T-helper 1 cell (primary cell): ENCODE results near the gene RETN.

Source experiments
- DNase-seq, 5 donors: peaks; one replicate each; pipeline ENCODE4 v3.0.0-alpha.2; 2012 to 2020
- total RNA-seq, 4 donors: gene quantifications; one replicate each; lab custom pipeline; 2026; lab: John Stamatoyannopoulos, UW

RETN gene, protein sequence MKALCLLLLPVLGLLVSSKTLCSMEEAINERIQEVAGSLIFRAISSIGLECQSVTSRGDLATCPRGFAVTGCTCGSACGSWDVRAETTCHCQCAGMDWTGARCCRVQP
- total RNA-seq = 0 reads per million in 4 donors

GRCh38 chr19:7668842-7669241 is at the start of gene RETN:
RETN (plus strand) TSS chr19:7669049; CDS start chr19:7669327, 278 bp downstream.
- no peak for DNase-seq

GRCh38 chr19:7619671-7620441 is 49.0 kb upstream of the RETN start:
- DNase-seq = no peak

DNA sequence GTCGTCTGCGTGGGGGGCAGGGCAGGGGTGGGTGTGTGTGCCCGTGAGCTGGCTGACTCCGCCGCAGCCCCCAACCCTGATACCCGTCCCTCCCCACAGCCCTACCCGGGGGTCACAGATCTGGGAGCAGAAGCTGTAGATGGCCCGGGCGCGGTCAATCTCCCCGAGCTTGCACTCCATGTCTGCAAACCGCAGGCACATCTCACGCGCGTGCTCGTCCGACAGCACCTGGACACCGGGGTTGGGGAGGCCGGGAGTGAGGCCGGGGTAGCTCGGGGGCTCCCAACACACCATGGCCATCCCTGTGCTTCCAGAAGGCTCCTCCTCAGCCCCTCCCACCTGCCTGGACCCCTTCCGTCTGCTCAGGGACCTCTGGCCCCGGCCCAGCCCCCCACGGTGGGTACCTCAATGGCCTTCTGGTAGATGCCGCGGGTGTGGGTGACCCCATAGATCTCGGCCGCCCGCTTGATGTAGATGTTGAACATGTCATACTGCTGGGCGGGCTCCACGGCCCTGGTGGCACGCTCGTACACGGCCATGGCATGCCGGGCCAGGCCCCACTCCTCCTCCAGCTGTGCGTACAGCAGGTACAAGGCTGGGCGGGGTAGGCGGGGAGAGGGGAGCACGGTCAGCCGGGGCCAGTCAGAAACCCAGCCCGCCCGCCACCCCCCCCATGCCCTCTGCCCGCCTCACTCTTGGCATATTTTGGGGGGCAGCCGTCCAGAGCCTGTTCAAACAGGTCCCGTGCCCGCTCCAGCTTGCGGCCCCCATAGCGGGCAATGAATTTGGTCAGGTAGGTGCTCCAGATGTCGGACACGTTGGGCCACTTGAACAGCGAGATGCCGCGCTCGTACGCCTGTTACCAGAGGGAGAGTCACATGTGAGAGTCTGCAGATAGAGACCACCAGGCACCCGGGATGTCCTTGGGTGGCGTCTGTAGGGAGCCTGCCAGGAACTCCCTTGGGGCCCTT is 48.1 kb upstream of the RETN start:
- DNase-seq = no peak

DNA sequence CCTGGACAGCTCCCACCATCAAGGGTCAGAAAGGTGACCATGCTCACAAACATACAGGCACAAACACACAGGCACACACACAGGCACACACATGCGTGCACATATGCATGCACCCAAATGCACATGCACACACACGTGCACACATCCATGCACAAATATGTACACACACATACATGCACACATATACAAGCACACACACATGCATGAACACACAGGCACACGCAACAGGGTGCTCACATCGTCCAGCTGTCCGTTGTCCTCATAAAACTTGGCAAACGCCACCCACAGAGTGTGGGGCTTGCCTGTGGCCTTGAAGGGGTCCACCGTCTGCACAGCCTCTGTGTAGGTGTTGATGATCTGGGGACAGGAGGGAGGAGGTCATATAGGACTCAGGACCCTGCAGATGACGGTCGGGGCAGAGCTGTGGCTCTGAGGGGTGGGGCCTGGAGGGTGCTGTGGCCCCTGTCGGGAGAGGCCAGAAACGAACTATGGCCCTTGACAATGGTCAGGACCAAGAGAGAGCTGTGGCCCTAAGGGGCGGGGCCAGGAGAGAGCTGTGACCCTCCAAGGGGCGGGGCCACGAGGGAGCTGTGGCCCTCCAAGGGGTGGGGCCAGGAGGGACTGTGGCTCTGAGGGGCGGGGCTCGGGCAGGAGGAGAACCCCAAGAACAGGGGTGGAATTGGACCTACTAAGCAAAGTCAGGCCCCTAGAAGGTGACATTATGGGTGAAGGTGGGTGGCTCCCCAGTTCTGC is 45.7 kb upstream of the RETN start:
- no peak for DNase-seq

DNA sequence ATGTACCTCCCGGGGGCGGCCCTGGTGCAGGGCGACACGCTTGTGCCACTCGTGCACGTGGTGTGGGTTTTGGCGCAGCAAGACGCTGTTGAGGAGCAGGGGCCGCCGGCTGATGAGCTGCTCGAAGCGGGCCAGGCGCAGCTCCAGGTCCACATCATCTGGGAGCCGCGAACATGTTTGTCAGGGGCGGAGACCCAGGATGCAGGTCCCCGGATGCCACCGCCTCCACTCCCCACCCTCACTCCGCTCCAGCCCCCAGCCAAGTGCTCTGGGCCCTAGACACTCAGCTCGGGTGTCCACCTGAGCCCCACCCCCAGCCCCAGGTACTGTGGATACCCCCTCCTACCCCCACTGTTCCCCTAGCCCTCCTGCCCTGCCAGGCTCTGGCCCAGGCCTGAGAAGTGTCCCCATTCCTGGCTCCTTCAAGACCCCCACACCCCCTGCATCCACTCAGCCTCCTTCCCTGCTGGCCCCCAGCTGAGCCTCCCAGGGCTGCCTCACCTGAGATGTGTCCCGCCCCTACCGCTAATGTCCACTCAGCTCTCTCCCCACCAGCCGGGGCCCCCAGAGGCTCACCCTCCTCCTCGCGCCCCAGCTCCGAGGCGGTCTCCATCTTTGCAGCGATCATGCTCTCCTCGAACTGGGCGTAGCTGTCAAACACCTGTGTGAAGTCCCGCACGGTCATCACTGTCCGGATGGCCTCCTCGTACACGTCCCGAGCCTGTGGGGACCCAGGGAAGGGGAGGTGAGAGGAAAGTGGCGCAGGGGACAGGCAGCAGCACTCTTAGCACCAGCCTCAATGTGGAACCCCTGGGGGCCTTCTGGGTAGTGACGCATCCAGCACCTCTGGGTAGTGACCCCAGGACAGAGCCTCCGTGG is 44.9 kb upstream of the RETN start:
- DNase-seq = no peak

DNA sequence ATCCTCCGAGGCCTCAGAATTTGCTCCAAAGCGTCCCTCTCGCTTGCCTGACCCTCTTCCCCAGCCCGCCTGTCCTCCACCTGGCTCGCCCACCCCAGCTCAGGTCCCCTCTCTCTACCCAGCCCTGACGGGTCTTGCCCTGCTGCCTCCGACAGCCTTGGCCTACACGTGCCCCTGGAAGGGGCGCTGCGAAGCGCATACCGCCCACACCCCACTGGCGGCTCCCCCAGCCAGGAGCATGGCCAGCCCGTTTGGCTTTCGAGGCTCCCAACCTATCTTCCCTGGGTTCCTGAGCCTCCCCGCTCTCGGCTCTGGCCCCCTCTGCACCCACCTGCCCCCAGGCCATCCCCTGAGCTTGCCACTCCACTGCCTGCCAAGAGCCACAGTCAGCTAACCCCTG is 44.0 kb upstream of the RETN start:
- no peak for DNase-seq

- no peak for DNase-seq
Observed at GRCh38 chr19:7625763-7626372, 43.0 kb upstream of the RETN start.

- no peak for DNase-seq
Observed at GRCh38 chr19:7627166-7627565, 41.7 kb upstream of the RETN start.

DNA sequence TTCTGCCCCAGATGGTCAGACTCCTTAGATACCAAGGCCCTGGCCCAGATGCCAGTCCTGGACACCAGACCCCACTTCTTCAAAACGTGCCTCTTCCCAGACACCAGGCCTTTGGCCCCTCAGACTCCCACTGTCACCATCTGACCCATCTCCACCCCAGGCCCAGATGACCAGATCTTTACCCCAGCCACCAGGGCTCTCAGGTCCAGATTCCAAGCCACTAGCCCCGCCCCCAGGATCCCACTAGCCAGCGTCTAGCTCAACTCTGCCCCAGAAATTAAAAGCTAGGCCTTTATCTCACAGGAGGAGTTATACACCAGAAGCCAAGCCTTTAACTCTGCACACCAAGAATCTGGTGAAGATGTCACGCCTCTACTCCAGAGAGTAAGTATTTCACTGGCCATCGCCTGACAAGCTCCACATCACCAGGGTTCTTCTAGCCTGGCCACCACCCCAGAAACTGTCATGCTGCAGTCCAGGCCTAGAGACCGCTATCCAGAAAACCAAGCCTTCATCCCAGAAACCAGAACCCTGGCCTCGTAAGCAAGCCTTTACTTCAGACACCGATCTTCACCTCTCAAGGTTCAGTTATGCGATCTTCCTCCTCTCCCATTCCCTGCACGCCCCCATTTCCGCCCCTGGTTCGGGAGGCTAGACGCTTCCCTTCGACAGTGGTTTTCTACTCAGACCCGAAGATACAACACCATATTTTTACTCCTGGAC is 40.1 kb upstream of the RETN start:
- DNase-seq = no peak

GRCh38 chr19:7629347-7630054 is 39.3 kb upstream of the RETN start, which contains the start of the genes PET100 and XAB2:
PET100 (plus strand) TSS chr19:7629793; CDS start chr19:7629834, 41 bp downstream.
XAB2 (minus strand) TSS chr19:7629545; CDS start chr19:7629527, 18 bp downstream.
- peak; percentile 88 to 98 (median 94) for DNase-seq

- DNase-seq = no peak
Observed at GRCh38 chr19:7631577-7631976, 37.3 kb upstream of the RETN start.

DNA sequence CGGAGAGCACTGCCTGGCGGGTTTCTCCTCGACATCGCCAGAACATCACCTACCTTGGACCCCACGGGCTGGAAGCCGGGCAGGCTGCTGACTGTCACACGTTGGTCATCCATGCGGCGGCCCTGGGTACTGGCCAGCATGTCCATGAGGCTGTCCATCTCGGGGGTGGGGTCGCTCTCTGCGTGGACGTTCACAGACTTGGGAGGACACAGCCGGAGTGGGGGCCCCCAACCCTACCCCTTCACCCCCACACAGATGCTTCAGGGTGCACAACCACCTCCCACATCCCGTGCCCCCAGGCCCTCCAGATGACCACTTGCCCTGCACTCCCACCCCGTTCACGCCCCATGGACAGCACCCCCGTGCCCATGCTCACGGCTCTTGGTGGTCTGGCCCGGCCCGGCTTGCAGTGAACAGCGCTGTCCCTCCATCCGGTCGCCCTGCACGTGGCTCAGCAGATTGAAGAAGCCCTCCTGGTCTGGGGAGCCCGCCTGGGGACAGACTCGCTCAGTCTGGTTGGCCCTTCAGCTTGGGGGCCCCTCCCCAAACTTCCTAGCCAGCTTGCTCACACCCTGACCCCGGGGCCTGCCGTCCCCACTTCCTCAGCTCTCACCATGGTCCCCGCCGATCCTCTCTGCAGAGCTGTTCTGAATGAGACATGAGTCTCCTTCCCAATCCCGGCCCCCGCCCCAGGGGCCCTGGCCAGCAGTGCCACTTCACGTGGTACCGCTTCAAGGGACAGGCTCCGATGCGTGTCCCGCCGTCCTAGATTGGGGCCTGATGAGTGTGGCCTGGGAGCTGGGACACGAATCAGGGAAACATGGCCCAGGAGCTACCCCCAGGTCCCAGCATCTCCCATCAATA is 36.3 kb upstream of the RETN start:
- DNase-seq = no peak

- DNase-seq = no peak
Observed at GRCh38 chr19:7633698-7634097, 35.2 kb upstream of the RETN start, which contains the start of gene PCP2. PCP2 (minus strand) TSS chr19:7633719; CDS start chr19:7633457, 262 bp downstream.

DNA sequence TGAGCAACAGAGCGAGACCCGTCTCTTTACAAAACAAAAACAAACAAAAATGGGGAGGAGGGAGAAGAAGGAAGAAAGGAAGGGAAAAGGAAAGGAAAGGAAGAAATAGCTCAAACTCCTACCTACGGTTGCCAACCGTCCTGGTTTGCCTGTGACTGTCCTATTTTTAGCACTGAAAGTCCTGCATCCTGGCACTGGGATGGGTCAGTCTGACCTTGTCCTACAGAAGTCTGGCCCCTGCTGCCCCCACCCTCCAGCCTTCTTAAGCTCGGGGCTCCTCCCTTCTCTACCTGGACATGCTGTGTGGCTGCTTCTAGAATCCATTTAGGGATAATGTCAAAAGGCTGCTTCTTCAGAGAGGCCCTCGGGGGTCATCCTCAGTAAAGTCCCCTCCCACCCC is 33.2 kb upstream of the RETN start:
- DNase-seq = no peak

DNA sequence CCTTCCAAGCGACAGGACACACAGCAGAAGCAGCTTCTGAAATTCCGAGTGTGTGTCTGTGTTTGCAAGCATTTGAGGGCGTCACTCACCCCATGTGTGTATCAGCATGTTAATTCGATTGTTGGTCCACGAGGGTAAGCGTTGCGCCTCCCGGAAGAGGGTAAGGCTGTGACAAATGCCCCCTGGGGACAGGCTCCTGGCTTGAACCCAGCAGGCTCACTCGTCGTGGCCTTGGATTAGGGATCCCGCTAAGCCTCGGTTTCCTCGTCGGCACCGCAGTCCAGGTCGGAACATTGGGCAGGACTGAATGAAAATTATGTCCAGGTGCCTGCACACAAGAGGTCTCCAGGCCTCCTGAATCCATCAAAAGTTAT is 32.5 kb upstream of the RETN start:
- DNase-seq = no peak

- DNase-seq = peak; percentile 86 to 95 (median 92)
Observed at GRCh38 chr19:7636691-7637373, 32.0 kb upstream of the RETN start, which contains the start of gene STXBP2. STXBP2 (plus strand) TSS chr19:7637110; CDS start chr19:7637150, 40 bp downstream.

DNA sequence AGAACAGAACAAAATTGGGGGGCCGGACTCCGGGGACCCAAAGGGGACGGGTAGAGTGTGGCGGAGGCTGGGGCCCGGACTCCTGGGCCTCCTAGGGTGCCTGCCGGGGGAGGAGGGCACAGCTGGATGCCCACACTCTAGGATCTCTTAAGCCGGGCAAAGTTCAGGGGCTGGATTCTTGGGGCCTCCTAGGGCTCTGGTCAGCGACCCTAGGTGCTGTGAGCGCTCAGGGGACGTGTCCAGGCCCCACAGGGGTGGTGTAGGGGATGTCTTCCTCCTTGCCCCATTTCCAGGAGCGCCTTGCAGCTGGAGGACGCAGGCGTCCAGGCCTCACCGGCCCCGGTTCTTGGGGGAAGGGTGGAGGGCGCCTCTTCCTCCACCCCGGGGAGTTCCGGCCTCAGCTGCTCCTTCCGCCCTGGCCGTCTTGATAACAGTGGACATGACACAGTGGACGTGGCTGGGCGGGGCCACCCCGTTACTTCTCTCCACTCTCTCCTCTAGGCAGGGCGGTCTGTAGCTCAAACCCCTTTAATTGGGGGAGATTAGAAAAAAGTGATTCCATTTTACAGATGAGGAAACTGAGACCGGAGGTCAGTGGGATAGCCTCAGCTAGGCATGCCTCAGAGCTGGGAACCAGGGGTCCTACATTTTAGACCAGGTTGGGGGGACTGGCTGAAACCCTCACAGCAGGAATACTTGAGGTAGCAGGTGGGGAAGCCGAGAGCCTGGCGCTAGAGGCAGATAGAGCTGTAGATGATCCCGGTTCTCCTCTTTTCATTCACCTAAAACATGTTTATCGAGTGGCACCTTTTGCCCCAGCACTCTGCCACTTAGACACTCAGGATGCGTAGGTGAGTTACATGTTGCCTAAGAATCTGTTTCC is 31.2 kb upstream of the RETN start:
- peak in 1 of 5 donors; percentile 18 for DNase-seq
